HL-60 (cell line): ENCODE results near the gene TMEM87B.

Experiments used
- DNase-seq, 2 experiments: peaks; one replicate each; pipeline ENCODE4 v3.0.0-alpha.2; 2010 to 2020; ENCODE audit warnings: low read depth in 1 of 2, low spot score in 1 of 2
- H3K27ac ChIP-seq: fragments of 250-450 bp; sonication (Bioruptor Pico); replicated peaks from 2 replicates; pipeline ENCODE4 v1.5.1; 2020; ENCODE audit warnings: mild to moderate bottlenecking, moderate library complexity
- H3K27me3 ChIP-seq: fragments of 250-450 bp; sonication (Bioruptor Pico); 2 replicates; pipeline ENCODE4 v1.5.1; 2021; ENCODE audit warnings: mild to moderate bottlenecking, moderate library complexity; ENCODE audit not compliant: insufficient read depth, poor library complexity, severe bottlenecking
- H3K4me3 ChIP-seq: replicated peaks from 2 replicates; pipeline ENCODE4 v1.5.1; 2011; ENCODE audit warnings: mild to moderate bottlenecking, control low read depth, low read length; ENCODE audit not compliant: insufficient read depth
- CTCF ChIP-seq: IDR thresholded peaks from one replicate; pipeline ENCODE4 v1.5.1; 2011; ENCODE audit warnings: low read length, control low read depth, inconsistent platforms; ENCODE audit not compliant: insufficient read depth
- GABPA ChIP-seq: IDR thresholded peaks from 2 replicates; pipeline ENCODE4 v1.6.1; 2012; ENCODE audit warnings: low read depth
- POLR2AphosphoS5 ChIP-seq: IDR thresholded peaks from 2 replicates; pipeline ENCODE4 v1.6.1; 2012; ENCODE audit warnings: low read depth
- REST ChIP-seq: IDR thresholded peaks from 2 replicates; pipeline ENCODE4 v1.6.1; 2012; ENCODE audit warnings: low read depth; ENCODE audit not compliant: insufficient replicate concordance
- SPI1 ChIP-seq: IDR thresholded peaks from 2 replicates; pipeline ENCODE4 v1.6.1; 2012; ENCODE audit warnings: low read depth, mild to moderate bottlenecking, borderline replicate concordance

The TMEM87B gene

GRCh38 chr2:112092286-112093041, 37.4 kb downstream of the TMEM87B start:
- TF ChIP-seq SPI1 (no peak), POLR2AphosphoS5 (no peak), GABPA (no peak), REST (no peak), CTCF (no peak)
- Histone ChIP-seq H3K27ac (no peak overlapping the region), H3K27me3 (no peaks in the 10 kb centered on the region), H3K4me3 (no peak overlapping the region)
- DNase-seq: no peak

- Histone ChIP-seq H3K27ac (no peak overlapping the region), H3K4me3 (no peak overlapping the region), H3K27me3 (no peaks in the 10 kb centered on the region)
- no peak for TF ChIP-seq REST
- no peak for TF ChIP-seq SPI1
- TF ChIP-seq GABPA: no peak
- no peak for TF ChIP-seq POLR2AphosphoS5
- no peak for TF ChIP-seq CTCF
- no peak for DNase-seq
These were observed 38.1 kb downstream of the TMEM87B start for GRCh38 chr2:112093216-112093615.

GRCh38 chr2:112095681-112096080, 40.6 kb downstream of the TMEM87B start:
- TF ChIP-seq SPI1 (no peak), GABPA (no peak), CTCF (no peak), POLR2AphosphoS5 (no peak), REST (no peak)
- no peak for DNase-seq
- no peak overlapping the region for H3K4me3 ChIP-seq
- H3K27ac ChIP-seq: no peak overlapping the region
- no peaks in the 10 kb centered on the region for H3K27me3 ChIP-seq
